Peyer's patch (tissue), 4 donors: ENCODE measurements around the gene DMPK. TPM values are rescaled to one million over a fixed set of nuclear protein-coding genes. Genes with fewer than 3 reads are reported as not detected.
A peak's percentile ranks its signal among the peaks of the same experiment; 100 is the strongest.

Experiments used
- DNase-seq, 3 donors: peaks; one replicate each; pipeline ENCODE4 v3.0.0-alpha.2; 2017 to 2019
- H3K27ac ChIP-seq, 4 donors: fragments of 200-600 bp; sonication (generic); one replicate each; pipeline ENCODE4 v1.5.1; 2016 to 2019
- H3K27me3 ChIP-seq, 2 donors: fragments of 200-600 bp; sonication (generic); one replicate each; pipeline ENCODE4 v1.5.1; 2019
- H3K36me3 ChIP-seq, 3 donors: fragments of 200-600 bp; sonication (generic); one replicate each; pipeline ENCODE4 v1.5.1; 2016 to 2019
- H3K4me1 ChIP-seq, 4 donors: fragments of 200-600 bp; sonication (generic); one replicate each; pipeline ENCODE4 v1.5.1; 2016 to 2019
- H3K4me3 ChIP-seq, 4 donors: fragments of 200-600 bp; sonication (generic); 1 replicate in 3 of 4; 2 replicates in 1 of 4; pipeline ENCODE4 v1.5.1; 2016 to 2019; ENCODE audit warnings: mild to moderate bottlenecking in 1 of 4
- H3K9me3 ChIP-seq, 4 donors: fragments of 200-600 bp; sonication (generic); one replicate each; pipeline ENCODE4 v1.5.1; 2016 to 2019; ENCODE audit warnings: mild to moderate bottlenecking in 1 of 4
- POLR2A ChIP-seq, 2 donors: fragments of 450-650 bp; IDR thresholded peaks; one replicate each; pipeline ENCODE4 v1.5.1; 2017; ENCODE audit warnings: antibody characterized with exemption in 2 of 2, mild to moderate bottlenecking in 2 of 2, moderate library complexity in 2 of 2
- total RNA-seq, 4 donors: library from RNA; depleted of rRNA; stranded (reverse); fragments of >200 nt; gene quantifications; one replicate each; pipeline ENCODE4 v1.1.0, GENCODE V29; 2016
- TF ChIP-seq, protein P1 (sequence below), 6 experiments: fragments of 450-650 bp in 4 of 6; fragments of 200-600 bp in 2 of 6; sonication (generic) in 1 of 6; IDR thresholded peaks; one replicate each; pipeline ENCODE4 v1.5.1; 2017 to 2019; ENCODE audit warnings: antibody characterized with exemption in 6 of 6, mild to moderate bottlenecking in 3 of 6, moderate library complexity in 1 of 6

The DMPK gene
- total RNA-seq, 4 donors from 2014 or later: 10.5 to 63.5 (median 43.5) TPM

DNA sequence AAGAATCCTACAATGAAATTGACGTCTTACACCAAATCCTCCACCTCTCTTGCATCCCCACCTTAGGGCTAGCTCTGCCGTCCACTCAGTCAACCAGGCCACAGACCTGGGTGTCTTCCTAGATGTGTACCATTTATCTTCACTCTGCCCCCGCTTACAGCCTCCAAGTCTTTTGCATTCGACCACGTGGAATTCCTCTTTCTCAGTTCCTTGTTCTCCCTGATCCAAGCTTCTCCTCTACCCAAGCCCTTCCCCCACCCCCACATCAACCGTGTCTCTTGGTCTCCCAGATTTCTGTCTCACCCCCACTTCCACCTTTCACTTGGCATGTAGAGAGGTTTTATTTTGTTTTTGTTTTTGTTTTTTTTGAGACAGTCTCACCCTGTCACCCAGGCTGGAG, 11.6 kb upstream of the DMPK start:
- Histone ChIP-seq H3K4me3 (no peak overlapping the region), H3K27ac (no peak overlapping the region), H3K27me3 (no peaks in the 10 kb centered on the region), H3K36me3 (peaks cover 0 to 20% (median 0%) of the 10 kb centered on the region in 3 donors), H3K9me3 (no peaks in the 10 kb centered on the region), H3K4me1 (peaks cover 4 to 20% (median 15%) of the 10 kb centered on the region in 4 donors)
- no peak for TF ChIP-seq POLR2A (IDR thresholded peaks at IDR 0.05)
- TF ChIP-seq, protein P1, sequence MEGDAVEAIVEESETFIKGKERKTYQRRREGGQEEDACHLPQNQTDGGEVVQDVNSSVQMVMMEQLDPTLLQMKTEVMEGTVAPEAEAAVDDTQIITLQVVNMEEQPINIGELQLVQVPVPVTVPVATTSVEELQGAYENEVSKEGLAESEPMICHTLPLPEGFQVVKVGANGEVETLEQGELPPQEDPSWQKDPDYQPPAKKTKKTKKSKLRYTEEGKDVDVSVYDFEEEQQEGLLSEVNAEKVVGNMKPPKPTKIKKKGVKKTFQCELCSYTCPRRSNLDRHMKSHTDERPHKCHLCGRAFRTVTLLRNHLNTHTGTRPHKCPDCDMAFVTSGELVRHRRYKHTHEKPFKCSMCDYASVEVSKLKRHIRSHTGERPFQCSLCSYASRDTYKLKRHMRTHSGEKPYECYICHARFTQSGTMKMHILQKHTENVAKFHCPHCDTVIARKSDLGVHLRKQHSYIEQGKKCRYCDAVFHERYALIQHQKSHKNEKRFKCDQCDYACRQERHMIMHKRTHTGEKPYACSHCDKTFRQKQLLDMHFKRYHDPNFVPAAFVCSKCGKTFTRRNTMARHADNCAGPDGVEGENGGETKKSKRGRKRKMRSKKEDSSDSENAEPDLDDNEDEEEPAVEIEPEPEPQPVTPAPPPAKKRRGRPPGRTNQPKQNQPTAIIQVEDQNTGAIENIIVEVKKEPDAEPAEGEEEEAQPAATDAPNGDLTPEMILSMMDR (IDR thresholded peaks at IDR 0.05): no peak
- peak in 1 of 3 donors; percentile 23 for DNase-seq

DNA sequence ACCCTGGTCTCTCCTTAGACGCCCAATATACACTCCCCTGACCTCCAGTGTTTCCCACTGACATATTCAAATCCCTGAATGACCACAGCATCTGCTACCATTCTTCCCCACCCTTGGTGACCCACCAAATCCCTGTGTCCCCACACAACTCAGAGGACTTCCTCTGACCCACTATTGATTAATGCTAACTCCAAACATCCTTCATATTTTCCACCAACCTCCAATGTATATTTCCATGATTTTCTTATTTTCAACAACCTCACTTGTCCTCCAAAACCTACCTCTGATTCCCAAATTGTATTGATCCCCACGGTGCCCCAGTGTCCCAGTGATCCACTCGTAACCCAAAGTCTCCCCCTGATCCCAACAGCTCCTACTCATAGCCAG, 10.9 kb upstream of the DMPK start:
- Histone ChIP-seq H3K4me1 (peaks cover 4 to 18% (median 15%) of the 10 kb centered on the region in 4 donors), H3K36me3 (peaks cover 0 to 25% (median 0%) of the 10 kb centered on the region in 3 donors), H3K4me3 (peak overlapping the region in 3 of 4 donors; percentile 78 to 87 (median 79)), H3K9me3 (no peaks in the 10 kb centered on the region), H3K27me3 (no peaks in the 10 kb centered on the region), H3K27ac (peak overlapping the region in 2 of 4 donors; percentile 6 to 79)
- TF ChIP-seq POLR2A (IDR thresholded peaks at IDR 0.05): no peak
- TF ChIP-seq, protein P1 (IDR thresholded peaks at IDR 0.05): no peak
- no peak for DNase-seq

DNA sequence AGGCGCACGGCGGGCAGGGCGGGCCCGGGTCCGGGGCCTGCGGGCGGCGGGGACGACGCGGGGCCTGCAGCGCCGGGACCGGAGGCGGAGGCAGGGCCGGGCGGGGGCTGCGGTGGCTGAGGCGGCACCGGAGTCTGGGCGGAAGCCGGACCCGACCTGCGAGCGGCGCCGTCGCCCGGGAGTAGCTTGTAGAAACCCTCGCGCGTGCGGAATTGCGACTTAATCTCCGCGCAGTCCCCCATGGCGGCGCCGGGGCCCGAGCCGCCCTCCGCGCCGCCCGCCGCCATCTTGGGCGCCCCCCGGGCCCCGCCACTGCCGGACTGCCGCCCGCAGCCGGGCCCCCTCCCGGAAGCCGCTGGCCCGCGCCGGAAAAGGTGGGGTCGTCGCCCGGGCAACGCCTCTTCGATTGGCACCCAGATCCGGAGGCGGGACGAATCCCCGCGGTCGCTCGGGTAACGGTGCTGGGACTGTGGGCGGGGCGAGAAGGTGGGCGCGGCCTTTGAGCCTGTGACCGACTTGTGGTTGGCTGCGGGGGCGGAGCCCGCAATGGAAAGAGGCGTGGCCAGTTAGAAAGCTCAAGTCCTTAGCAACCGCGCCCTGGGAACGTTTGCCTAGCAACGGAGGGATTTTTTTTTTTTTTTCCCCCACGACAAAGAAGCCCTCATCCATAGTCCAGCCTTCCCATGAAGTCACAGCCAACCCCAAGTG, 10.3 kb upstream of the DMPK start, which contains the start of gene DMWD:
Gene DMWD, minus strand, starts transcription at position 376 of the 708 bp plus-strand sequence. Its CDS starts 89 bp downstream, at position 287.
- Histone ChIP-seq H3K9me3 (no peaks in the 10 kb centered on the region), H3K27me3 (no peaks in the 10 kb centered on the region), H3K4me1 (peaks cover 4 to 18% (median 15%) of the 10 kb centered on the region in 4 donors), H3K36me3 (peaks cover 0 to 31% (median 0%) of the 10 kb centered on the region in 3 donors), H3K27ac (peak within 1 kb of the TSS; percentile 70 to 82 (median 76)), H3K4me3 (peak within 1 kb of the TSS; percentile 78 to 95 (median 83))
- DNase-seq: peak; percentile 100
- TF ChIP-seq POLR2A (IDR thresholded peaks at IDR 0.05): peak in 1 of 2 donors; percentile 72
- TF ChIP-seq, protein P1 (IDR thresholded peaks at IDR 0.05): peak in 1 of 6 experiments; percentile 2

DNA sequence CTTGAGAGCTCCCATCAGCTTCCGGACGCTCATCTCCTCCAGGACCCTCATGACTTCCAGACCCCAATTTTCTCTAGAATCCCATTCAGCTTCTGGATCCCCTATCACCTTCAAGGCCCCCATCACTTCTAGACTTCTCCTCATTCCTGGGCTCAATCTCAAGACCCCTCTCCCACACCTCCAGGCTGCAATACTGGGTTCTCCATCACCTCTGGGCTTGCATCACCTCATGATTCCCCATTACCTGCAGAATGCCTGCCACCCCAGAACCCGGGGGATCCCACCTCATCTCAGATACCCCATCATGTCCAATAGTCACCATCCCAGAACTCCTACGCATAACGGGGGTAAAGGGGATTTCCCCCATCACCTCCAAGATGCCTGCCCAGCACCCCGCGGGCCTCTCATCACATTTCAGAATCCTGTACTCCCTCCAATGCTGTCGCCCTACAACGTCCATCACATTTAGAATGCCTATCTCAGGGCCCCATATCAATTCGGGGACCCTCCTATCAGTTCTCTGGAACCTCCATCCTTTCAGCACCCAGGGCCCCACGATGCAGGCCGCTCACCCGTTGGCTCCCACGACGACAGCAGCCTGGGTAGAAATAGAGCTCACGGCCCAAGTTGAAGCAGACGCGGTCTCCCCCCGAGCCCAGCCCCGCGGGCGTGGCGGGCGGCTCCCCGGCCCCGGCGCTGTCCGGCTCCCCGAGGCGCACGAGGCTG, 9.6 kb upstream of the DMPK start:
- peak overlapping the region; percentile 70 to 82 (median 76) for H3K27ac ChIP-seq
- H3K4me3 ChIP-seq: peak overlapping the region; percentile 78 to 95 (median 83)
- no peaks in the 10 kb centered on the region for H3K9me3 ChIP-seq
- DNase-seq: no peak
- H3K4me1 ChIP-seq: peaks cover 4 to 18% (median 15%) of the 10 kb centered on the region in 4 donors
- H3K36me3 ChIP-seq: peaks cover 0 to 38% (median 0%) of the 10 kb centered on the region in 3 donors
- no peak for TF ChIP-seq POLR2A (IDR thresholded peaks at IDR 0.05)
- TF ChIP-seq, protein P1 (IDR thresholded peaks at IDR 0.05): no peak
- no peaks in the 10 kb centered on the region for H3K27me3 ChIP-seq

DNA sequence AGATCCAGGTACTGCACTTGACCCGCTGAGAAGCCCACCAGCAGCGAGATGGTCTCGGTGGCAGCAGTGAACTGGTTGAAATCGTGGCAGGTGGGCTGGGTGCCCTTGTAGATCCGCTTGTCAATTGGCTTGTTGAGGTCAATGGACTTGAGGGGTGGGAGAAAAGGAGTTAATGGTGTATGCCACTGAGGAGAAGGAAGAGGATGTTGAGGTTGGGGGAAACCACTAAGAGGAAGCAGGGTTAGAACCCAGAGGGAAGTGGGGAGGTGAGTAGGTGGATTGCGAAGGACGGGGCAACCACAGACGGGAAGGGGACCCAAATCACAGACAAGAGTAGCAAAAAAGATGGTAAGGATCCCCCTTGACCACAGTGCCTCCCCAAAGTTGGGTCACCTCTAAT, 8.7 kb upstream of the DMPK start:
- Histone ChIP-seq H3K9me3 (no peaks in the 10 kb centered on the region), H3K27ac (no peak overlapping the region), H3K36me3 (peaks cover 0 to 48% (median 0%) of the 10 kb centered on the region in 3 donors), H3K27me3 (no peaks in the 10 kb centered on the region), H3K4me1 (peaks cover 4 to 18% (median 15%) of the 10 kb centered on the region in 4 donors), H3K4me3 (no peak overlapping the region)
- DNase-seq: peak; percentile 43 to 61 (median 54)
- TF ChIP-seq, protein P1 (IDR thresholded peaks at IDR 0.05): no peak
- TF ChIP-seq POLR2A (IDR thresholded peaks at IDR 0.05): no peak
